Kidney capillary endothelial cell (primary cell): ENCODE results near the gene RXFP3.
"Not testable (repeated sequence)": the region's sequence is repeated elsewhere in the genome, so short reads cannot be mapped to it uniquely, and the experiment has no call there.

Experiments
- DNase-seq: peaks from one replicate; pipeline ENCODE4 v3.0.0-alpha.2; 2018; ENCODE audit warnings: low spot score

Gene RXFP3

GRCh38 chr5:33936004-33936380, 194 bp upstream of the RXFP3 start:
- peak; percentile 35 for DNase-seq

DNA sequence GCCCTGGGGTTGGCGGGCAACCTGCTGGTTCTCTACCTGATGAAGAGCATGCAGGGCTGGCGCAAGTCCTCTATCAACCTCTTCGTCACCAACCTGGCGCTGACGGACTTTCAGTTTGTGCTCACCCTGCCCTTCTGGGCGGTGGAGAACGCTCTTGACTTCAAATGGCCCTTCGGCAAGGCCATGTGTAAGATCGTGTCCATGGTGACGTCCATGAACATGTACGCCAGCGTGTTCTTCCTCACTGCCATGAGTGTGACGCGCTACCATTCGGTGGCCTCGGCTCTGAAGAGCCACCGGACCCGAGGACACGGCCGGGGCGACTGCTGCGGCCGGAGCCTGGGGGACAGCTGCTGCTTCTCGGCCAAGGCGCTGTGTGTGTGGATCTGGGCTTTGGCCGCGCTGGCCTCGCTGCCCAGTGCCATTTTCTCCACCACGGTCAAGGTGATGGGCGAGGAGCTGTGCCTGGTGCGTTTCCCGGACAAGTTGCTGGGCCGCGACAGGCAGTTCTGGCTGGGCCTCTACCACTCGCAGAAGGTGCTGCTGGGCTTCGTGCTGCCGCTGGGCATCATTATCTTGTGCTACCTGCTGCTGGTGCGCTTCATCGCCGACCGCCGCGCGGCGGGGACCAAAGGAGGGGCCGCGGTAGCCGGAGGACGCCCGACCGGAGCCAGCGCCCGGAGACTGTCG, 976 bp downstream of the RXFP3 start:
- no peak for DNase-seq

DNA sequence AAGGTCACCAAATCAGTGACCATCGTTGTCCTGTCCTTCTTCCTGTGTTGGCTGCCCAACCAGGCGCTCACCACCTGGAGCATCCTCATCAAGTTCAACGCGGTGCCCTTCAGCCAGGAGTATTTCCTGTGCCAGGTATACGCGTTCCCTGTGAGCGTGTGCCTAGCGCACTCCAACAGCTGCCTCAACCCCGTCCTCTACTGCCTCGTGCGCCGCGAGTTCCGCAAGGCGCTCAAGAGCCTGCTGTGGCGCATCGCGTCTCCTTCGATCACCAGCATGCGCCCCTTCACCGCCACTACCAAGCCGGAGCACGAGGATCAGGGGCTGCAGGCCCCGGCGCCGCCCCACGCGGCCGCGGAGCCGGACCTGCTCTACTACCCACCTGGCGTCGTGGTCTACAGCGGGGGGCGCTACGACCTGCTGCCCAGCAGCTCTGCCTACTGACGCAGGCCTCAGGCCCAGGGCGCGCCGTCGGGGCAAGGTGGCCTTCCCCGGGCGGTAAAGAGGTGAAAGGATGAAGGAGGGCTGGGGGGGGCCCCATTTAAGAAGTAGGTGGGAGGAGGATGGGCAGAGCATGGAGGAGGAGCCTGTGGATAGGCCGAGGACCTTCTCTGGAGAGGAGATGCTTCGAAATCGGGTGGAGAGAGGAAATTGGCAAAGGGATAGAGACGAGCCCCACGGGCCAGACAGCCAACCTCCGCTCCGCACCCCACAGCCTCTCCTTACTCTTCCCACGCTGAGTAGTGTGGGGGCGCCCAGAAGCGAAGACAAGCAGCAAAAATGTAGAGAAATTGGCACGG, 1.7 kb downstream of the RXFP3 start:
- no peak for DNase-seq

- DNase-seq = no peak
Measured at GRCh38 chr5:33938507-33938796, 2.3 kb downstream of the RXFP3 start.

- no peak for DNase-seq
Measured at GRCh38 chr5:33938881-33939280, 2.7 kb downstream of the RXFP3 start.

- DNase-seq = no peak
Measured at GRCh38 chr5:33939556-33940262, 3.5 kb downstream of the RXFP3 start.

DNA sequence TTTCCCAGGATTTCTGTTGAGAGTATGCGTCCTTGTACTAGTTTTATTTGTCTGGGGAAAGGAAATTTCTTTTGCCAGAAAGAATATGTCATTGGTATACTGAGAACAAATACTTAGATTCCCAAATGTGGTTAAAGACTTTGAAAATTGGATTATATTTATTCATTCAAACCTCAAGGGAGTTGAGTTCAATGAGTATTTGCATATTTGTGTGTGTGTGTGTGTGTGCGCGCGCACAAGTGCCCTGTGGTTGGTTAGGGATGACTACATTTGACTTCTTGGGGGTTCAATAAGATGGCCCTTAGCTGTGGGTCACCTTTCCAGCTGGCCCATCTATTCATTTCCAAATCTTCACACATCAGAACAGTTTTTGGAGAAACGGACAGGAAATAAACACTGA, 4.9 kb downstream of the RXFP3 start:
- DNase-seq = no peak

DNA sequence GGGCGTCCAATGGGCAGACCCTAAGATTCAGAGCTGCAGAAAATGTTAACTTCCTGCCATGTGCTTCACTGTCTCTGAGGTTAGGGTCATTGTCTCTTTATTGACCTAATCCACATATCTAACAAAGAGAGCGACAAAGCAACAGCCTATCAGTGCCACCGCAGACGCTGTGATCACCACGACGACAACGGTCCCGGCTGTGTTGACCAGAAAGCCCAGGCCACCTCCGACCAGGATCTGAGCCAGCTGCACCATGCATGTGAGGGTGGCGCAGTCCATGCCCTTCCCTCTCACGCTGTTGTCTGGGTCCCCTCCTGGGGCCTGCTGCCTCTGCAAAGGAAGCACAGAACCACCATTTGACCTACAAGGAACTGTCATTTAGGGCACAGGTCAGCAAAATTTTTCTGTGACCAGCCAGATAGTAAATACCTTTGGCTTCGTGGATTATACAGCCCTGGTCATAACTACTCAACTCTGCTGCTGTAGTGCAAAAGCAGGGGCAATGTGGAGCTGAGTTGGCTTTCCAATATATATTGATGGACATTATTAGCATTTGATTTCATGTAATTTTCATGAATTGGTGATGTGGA, 8.5 kb downstream of the RXFP3 start:
- DNase-seq = no peak

- not testable (repeated sequence) for DNase-seq
Measured at GRCh38 chr5:33952175-33952574, 16.0 kb downstream of the RXFP3 start.

DNA sequence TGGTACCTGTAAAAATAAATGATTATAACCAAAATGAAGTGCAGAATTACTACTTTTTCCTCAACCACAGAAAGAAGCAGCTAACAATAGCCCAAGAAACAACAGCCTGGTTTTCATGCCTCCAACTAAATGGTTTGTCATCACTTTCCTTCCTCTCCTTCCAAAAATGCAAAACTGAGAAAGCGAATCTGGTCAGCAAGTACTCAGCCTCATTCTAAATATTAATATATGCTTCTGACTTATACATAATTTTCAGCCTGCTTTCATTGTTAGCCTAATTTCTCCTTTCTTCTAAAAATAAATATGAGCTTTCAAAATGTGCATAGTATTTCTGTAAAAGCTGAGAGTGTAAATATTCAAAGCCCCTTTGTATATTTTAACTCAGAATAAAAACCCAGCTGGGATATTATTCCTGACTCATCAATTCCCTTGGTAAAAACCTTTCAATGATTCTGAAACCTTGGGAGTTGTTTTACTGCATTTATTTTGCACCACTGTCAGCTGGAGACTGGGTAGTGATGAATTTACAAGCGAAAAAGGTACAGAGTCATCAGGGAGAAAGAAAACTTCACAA, 21.5 kb downstream of the RXFP3 start:
- no peak for DNase-seq

DNA sequence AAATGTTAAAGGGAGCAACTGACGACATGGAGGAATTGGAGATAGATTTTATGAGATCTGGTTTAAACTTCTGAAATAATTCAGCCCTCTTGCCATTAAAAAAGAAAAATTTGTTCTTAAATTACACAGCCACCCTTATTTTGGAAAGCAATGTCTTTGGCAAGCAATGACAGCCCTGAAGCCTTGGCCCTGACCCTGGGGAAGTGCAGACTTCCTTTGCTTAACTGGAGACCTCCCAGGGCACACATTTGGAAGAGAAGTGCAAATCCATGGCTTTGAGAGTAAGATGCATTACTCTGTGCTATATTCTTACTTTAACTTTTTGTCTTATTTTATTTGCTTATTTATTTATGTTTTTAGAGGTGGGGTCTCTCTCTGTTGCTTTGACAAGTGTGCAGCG, 22.0 kb downstream of the RXFP3 start:
- DNase-seq = no peak

GRCh38 chr5:33964132-33964700, 28.0 kb downstream of the RXFP3 start:
- DNase-seq = no peak

DNA sequence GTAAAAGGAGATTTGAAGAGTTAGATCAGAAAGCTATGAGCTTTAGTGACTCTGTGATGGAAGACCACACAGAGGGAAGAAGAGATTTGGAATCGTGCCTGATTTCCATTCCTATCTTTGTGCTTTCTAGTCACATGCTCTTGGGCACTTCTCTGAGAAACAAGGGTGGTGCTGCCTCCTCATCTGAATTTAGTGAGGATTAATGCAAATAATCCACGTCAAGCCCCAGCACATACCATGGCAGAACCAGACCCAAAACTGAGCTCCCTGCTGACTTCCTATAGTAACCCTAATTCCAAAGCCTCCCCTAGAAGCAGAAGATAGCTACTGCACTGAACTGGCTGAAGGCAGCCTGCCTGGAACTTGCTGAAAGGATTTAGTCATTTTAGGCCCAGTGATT, 30.6 kb downstream of the RXFP3 start:
- no peak for DNase-seq

DNA sequence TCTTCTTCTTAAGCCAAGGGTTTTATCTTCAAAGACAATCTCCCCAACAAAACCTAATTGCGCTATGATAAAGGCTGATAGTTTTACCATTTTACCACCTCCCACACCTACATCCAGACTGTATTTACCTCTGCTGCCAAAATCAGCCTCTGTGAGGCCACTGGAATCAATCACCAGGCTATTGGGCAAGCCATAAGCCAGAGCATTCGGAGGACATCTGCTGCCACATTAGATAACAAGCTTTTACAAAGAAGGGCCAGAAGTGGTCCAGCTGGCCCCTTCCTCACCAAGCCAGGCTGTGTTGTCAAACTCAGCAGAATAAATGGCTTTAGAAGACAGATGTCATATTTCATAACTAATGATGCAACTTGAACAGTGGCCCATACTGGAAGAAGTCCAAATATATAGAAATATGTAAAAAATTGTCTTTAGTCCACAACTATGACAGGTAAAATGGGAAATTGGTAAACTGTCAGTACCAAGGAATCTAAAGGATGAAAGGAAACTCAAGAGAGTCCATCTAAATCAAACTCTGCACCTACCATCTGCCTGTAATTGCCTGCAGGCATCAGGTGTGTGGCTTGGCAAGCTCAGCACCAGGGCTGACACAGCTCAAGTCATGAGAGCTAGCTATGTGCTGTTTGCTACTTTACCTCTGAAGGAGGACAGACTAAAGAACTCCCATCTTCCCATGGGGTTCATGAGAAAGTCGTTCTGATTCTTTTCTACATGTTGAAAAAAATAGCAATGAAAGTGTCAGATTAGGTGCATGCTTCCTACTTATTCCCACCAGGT, 32.2 kb downstream of the RXFP3 start:
- no peak for DNase-seq

DNA sequence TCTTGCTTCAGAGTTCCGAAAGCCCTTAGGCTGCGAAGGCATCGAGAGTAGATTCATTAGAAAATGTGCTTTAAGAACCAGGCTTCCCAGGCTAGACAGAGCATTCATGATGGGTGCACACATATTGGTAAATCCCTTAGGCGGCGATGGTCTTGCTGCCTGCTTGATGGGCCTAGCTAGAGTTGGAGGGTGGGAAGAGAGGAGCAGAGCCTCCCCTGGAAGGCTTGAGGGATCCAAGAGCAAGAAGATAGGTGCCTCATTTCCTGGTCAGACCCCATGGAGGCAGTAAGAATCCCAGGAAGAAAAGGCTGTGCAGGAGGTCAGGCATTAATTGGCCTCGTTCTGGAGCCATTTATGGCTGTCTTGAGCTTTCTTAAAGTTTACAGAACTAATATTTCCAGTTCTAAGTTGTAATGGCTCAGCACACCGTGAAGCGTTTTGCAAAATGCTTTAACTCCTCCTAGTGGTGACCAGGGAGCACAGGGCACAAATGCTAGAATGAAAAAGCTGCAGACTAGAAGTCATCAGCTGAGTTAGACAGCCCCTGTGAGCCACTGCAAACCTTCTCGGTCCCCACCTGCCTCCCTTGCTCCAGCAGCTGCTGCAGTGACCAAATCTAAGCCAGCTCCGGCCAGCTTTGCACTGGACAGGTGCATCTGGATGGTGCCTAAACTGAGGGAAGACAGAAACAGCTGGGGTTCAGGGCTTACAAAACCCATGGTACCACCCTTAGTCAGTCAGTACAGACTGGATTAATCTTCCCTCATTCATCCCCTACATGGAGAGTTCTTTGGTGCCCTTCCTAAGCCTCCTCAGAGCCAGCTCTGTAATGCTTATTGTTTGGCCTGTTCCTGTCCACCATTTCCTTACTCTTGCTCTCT, 33.6 kb downstream of the RXFP3 start:
- peak; percentile 18 for DNase-seq

DNA sequence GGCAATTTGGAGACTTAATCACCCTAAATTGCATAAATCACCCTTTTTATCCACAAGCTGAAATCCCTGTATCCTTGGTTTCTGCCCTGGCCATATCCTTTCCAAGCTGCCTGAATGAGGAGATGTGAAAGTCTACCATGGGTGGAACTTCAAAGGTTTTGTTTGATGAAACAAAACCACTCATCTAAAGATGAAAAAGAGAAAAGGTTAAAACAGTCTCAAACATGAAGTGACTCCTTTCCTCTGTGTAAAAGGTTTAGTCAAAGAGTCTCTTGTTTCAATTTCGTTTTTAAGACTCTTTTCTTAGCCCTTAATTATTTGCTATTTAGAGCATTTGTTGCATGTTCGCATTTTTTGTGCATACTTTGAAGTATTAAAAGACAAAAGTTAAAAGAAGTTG, 37.1 kb downstream of the RXFP3 start:
- no peak for DNase-seq

GRCh38 chr5:33975852-33976251, 39.7 kb downstream of the RXFP3 start:
- no peak for DNase-seq

GRCh38 chr5:33976307-33976706, 40.1 kb downstream of the RXFP3 start:
- DNase-seq = no peak

GRCh38 chr5:33978306-33978705, 42.1 kb downstream of the RXFP3 start:
- DNase-seq = no peak

DNA sequence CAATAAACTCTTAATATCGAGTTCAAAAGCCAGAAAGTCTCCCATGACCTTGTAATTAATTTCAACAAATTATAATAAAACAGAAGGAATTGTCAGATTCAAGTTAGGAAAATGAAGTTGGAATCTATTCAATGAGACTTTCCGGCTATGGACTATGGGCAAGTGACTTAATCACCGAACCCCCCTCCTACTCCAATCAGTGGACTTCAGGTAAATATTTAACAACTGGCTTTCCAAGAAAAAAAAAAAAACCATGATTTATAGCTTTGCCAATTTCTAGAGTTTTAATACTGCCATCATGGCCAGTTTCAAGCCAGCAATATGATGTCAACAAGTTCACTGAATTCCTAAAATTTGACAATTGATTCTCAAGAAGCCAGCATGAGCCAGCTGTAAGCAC, 43.8 kb downstream of the RXFP3 start:
- DNase-seq = no peak
